Measurements from ENCODE around the gene CTXN2. TPM values are rescaled to one million over a fixed set of nuclear protein-coding genes. Genes with fewer than 3 reads are reported as not detected.

CTXN2 gene
- total RNA-seq, 2 donors from 2014 or later = not detected

GRCh38 chr15:48186271-48186670, 5.2 kb upstream of the CTXN2 start:
- Histone ChIP-seq H3K27ac (no peak overlapping the region), H3K4me3 (no peak overlapping the region), H3K9me3 (no peaks in the 10 kb centered on the region), H3K4me1 (no peaks in the 10 kb centered on the region), H3K36me3 (no peaks in the 10 kb centered on the region), H3K27me3 (no peaks in the 10 kb centered on the region)
- TF ChIP-seq CTCF (IDR thresholded peaks at IDR 0.05) = no peak
- no peak for DNase-seq (ENCODE audit: low spot score)

GRCh38 chr15:48190932-48191573, 412 bp upstream of the CTXN2 start:
- Histone ChIP-seq H3K36me3 (no peaks in the 10 kb centered on the region), H3K4me1 (no peaks in the 10 kb centered on the region), H3K27ac (no peak overlapping the region), H3K4me3 (no peak overlapping the region), H3K9me3 (no peaks in the 10 kb centered on the region), H3K27me3 (no peaks in the 10 kb centered on the region)
- DNase-seq (ENCODE audit: low spot score) = no peak
- no peak for TF ChIP-seq CTCF (IDR thresholded peaks at IDR 0.05)

GRCh38 chr15:48202068-48202467, 10.6 kb downstream of the CTXN2 start:
- TF ChIP-seq CTCF (IDR thresholded peaks at IDR 0.05) = no peak
- no peak for DNase-seq (ENCODE audit: low spot score)
- Histone ChIP-seq H3K27me3 (no peaks in the 10 kb centered on the region), H3K27ac (no peak overlapping the region), H3K4me3 (no peak overlapping the region), H3K36me3 (no peaks in the 10 kb centered on the region), H3K4me1 (no peaks in the 10 kb centered on the region), H3K9me3 (no peaks in the 10 kb centered on the region)

- no peak for DNase-seq (ENCODE audit: low spot score)
- Histone ChIP-seq H3K4me1 (no peaks in the 10 kb centered on the region), H3K27ac (no peak within 1 kb of the TSS), H3K4me3 (no peak within 1 kb of the TSS), H3K27me3 (no peaks in the 10 kb centered on the region), H3K9me3 (no peaks in the 10 kb centered on the region), H3K36me3 (no peaks in the 10 kb centered on the region)
- TF ChIP-seq CTCF (IDR thresholded peaks at IDR 0.05) = no peak
Measured at GRCh38 chr15:48205981-48206380, 14.5 kb downstream of the CTXN2 start, which contains the start of gene SLC12A1. Gene SLC12A1 (plus strand): TSS chr15:48206302. CDS start chr15:48207720, 1,418 bp downstream.

- Histone ChIP-seq H3K27ac (no peak overlapping the region), H3K27me3 (no peaks in the 10 kb centered on the region), H3K36me3 (no peaks in the 10 kb centered on the region), H3K9me3 (no peaks in the 10 kb centered on the region), H3K4me1 (no peaks in the 10 kb centered on the region), H3K4me3 (no peak overlapping the region)
- DNase-seq (ENCODE audit: low spot score) = no peak
- TF ChIP-seq CTCF (IDR thresholded peaks at IDR 0.05) = no peak
Measured at GRCh38 chr15:48221261-48221660, 29.8 kb downstream of the CTXN2 start.

DNA sequence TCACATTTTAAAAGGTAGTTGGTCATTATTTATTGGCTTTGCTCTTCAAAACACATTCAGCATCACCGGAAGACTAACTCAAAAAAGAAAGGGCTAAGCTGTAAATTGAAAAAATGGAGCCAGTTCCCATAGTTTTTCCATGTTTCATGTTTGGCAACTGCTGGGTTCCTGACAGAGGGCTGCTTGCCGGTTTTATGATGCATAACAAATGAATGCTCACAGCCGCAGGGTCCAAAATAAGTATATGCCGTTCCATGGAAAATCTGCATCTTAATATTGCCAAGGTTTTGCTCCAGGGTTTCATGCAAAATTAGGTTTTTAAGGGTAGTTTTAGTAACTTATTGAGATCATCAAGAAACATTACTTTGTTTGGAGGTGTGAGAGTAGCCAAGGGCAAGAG, 30.4 kb downstream of the CTXN2 start:
- no peaks in the 10 kb centered on the region for H3K27me3 ChIP-seq
- no peak overlapping the region for H3K27ac ChIP-seq
- no peaks in the 10 kb centered on the region for H3K4me1 ChIP-seq
- H3K9me3 ChIP-seq = no peaks in the 10 kb centered on the region
- no peak for DNase-seq (ENCODE audit: low spot score)
- no peak for TF ChIP-seq CTCF (IDR thresholded peaks at IDR 0.05)
- H3K36me3 ChIP-seq = no peaks in the 10 kb centered on the region
- no peak overlapping the region for H3K4me3 ChIP-seq

Data from right atrium auricular region (tissue), 2 donors.